NB4 (cell line): ENCODE results near the gene RABEP2.

ENCODE experiments used
- DNase-seq: peaks from one replicate; pipeline ENCODE4 v3.0.0; 2010; ENCODE audit warnings: low read depth
- H3K4me3 ChIP-seq: one replicate; pipeline ENCODE4 v1.5.1; 2011; ENCODE audit warnings: mild to moderate bottlenecking, low read depth, low read length, moderate library complexity
- MYC ChIP-seq: IDR thresholded peaks from 2 replicates; pipeline ENCODE4 v1.6.1; 2011; ENCODE audit warnings: low read depth, low read length
- POLR2A ChIP-seq: IDR thresholded peaks from 2 replicates; pipeline ENCODE4 v1.6.1; 2011; ENCODE audit warnings: mild to moderate bottlenecking; ENCODE audit not compliant: insufficient read length; ENCODE audit errors: extremely low read depth
- TF ChIP-seq, protein P1 (sequence below): IDR thresholded peaks from one replicate; pipeline ENCODE4 v1.5.1; 2012; ENCODE audit warnings: low read depth, low read length
- TF ChIP-seq, protein P2 (sequence below): IDR thresholded peaks from 2 replicates; pipeline ENCODE4 v1.6.1; 2011; ENCODE audit warnings: low read depth, low read length

The RABEP2 gene

DNA sequence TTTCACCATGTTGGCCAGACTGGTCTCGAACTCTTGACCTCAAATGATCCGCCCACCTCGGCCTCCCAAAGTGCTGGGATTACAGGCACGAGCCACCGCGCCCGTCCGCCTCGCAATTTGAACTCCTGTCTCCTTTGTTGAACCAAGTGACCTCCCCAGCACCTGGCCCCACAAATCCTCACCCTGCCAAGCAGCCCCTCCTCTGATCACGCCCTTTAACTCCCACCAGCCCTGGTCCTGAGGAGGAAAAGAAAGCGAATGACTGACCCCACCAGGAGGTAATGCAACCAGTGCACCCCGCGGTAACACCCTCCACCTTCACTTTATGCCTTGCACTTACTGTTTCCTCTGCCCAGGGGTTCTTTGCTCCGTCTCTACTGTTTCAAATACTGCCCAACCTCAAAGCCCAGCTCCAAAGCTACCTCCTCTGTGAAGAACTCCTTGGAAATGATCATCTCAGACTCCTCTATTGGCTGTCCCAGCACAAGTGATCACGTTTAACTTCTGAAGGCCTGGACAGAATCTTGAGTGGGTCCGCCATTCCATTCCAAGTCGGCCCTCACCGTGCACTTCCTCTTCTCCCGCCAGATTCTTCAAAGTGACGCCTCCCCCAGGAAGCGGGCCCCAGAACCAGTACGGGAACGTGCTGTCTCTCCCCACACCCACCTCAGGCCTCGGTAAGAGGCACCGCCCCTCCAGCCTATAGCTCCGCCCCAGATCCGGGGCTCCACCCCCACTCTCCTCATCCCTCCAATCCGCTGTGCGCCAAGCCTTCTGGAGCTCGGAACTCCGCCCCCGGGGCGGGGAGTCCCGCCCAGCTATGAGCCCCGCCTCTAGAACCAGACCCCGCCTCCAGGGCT, 11.1 kb upstream of the RABEP2 start:
- peak; percentile 84 for DNase-seq
- no peak for TF ChIP-seq MYC
- TF ChIP-seq, protein P1, sequence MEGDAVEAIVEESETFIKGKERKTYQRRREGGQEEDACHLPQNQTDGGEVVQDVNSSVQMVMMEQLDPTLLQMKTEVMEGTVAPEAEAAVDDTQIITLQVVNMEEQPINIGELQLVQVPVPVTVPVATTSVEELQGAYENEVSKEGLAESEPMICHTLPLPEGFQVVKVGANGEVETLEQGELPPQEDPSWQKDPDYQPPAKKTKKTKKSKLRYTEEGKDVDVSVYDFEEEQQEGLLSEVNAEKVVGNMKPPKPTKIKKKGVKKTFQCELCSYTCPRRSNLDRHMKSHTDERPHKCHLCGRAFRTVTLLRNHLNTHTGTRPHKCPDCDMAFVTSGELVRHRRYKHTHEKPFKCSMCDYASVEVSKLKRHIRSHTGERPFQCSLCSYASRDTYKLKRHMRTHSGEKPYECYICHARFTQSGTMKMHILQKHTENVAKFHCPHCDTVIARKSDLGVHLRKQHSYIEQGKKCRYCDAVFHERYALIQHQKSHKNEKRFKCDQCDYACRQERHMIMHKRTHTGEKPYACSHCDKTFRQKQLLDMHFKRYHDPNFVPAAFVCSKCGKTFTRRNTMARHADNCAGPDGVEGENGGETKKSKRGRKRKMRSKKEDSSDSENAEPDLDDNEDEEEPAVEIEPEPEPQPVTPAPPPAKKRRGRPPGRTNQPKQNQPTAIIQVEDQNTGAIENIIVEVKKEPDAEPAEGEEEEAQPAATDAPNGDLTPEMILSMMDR, result no peak
- TF ChIP-seq, protein P2, sequence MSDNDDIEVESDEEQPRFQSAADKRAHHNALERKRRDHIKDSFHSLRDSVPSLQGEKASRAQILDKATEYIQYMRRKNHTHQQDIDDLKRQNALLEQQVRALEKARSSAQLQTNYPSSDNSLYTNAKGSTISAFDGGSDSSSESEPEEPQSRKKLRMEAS, result no peak
- peak; percentile 20 for TF ChIP-seq POLR2A
- peak overlapping the region; percentile 52 for H3K4me3 ChIP-seq

- TF ChIP-seq MYC (no peak), POLR2A (no peak)
- TF ChIP-seq, protein P2, result no peak
- TF ChIP-seq, protein P1, result no peak
- DNase-seq, result peak; percentile 56
- peak overlapping the region; percentile 52 for H3K4me3 ChIP-seq
Measured at GRCh38 chr16:28935346-28935745, 10.3 kb upstream of the RABEP2 start.

- TF ChIP-seq, protein P2, result no peak
- DNase-seq, result no peak
- no peak overlapping the region for H3K4me3 ChIP-seq
Measured at GRCh38 chr16:28933171-28933570, 8.1 kb upstream of the RABEP2 start.

DNA sequence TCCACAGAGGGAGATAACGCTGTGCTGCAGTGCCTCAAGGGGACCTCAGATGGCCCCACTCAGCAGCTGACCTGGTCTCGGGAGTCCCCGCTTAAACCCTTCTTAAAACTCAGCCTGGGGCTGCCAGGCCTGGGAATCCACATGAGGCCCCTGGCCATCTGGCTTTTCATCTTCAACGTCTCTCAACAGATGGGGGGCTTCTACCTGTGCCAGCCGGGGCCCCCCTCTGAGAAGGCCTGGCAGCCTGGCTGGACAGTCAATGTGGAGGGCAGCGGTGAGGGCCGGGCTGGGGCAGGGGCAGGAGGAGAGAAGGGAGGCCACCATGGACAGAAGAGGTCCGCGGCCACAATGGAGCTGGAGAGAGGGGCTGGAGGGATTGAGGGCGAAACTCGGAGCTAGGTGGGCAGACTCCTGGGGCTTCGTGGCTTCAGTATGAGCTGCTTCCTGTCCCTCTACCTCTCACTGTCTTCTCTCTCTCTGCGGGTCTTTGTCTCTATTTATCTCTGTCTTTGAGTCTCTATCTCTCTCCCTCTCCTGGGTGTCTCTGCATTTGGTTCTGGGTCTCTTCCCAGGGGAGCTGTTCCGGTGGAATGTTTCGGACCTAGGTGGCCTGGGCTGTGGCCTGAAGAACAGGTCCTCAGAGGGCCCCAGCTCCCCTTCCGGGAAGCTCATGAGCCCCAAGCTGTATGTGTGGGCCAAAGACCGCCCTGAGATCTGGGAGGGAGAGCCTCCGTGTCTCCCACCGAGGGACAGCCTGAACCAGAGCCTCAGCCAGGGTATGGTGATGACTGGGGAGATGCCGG, 7.5 kb upstream of the RABEP2 start:
- no peak overlapping the region for H3K4me3 ChIP-seq
- no peak for TF ChIP-seq POLR2A
- TF ChIP-seq, protein P1, result no peak
- TF ChIP-seq, protein P2, result no peak
- no peak for TF ChIP-seq MYC
- DNase-seq, result no peak

DNA sequence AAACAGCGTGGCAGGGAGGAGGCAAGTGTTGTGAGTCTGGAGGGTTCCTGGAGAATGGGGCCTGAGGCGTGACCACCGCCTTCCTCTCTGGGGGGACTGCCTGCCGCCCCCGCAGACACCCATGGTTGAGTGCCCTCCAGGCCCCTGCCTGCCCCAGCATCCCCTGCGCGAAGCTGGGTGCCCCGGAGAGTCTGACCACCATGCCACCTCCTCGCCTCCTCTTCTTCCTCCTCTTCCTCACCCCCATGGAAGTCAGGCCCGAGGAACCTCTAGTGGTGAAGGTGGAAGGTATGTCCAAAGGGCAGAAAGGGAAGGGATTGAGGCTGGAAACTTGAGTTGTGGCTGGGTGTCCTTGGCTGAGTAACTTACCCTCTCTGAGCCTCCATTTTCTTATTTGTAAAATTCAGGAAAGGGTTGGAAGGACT, 6.8 kb upstream of the RABEP2 start, which contains the start of gene CD19:
CD19 (plus strand) TSS at position 171 of the 425 bp plus-strand sequence; CDS start at position 201, 30 bp downstream.
- peak within 1 kb of the TSS; percentile 6 for H3K4me3 ChIP-seq
- TF ChIP-seq, protein P2, result no peak
- TF ChIP-seq, protein P1, result no peak
- TF ChIP-seq MYC (no peak), POLR2A (no peak)

GRCh38 chr16:28930652-28931051, 5.6 kb upstream of the RABEP2 start:
- peak overlapping the region; percentile 6 for H3K4me3 ChIP-seq
- DNase-seq, result peak; percentile 94
- TF ChIP-seq, protein P2, result 0 out of 2 replicates have a peak, but pooled peaks have one; percentile 42
- TF ChIP-seq, protein P1, result no peak
- TF ChIP-seq MYC (peak; percentile 74), POLR2A (peak; percentile 23)

More for the DNA sequence above, 6.8 kb upstream of the RABEP2 start, which contains the start of gene CD19:
- peak; percentile 21 for DNase-seq
